RWPE1 (cell line): ENCODE results near the gene RPL26.

ENCODE experiments used
- CTCF ChIA-PET: fragments of 350-600 bp; sonication (Branson Sonifier 250); formaldehyde crosslinking; extraction: SDS; loops from one replicate; lab custom pipeline; 2021; lab: Yijun Ruan, JAX
- POLR2A ChIA-PET: fragments of 400-600 bp; formaldehyde crosslinking; extraction: SDS; loops from one replicate; lab custom pipeline; 2020; ENCODE audit warnings: antibody characterized with exemption; ENCODE audit not compliant: low non-redundant PET; lab: Yijun Ruan, JAX
- DNase-seq: peaks from one replicate; pipeline ENCODE4 v3.0.0; 2012; ENCODE audit warnings: low spot score
- H3K27ac ChIP-seq: fragments of 450-650 bp; 2 replicates; pipeline ENCODE4 v1.5.1; 2017
- CTCF ChIP-seq: fragments of 450-650 bp; conservative IDR thresholded peaks from 2 replicates; pipeline ENCODE4 v1.5.1; 2017; ENCODE audit warnings: low read depth, mild to moderate bottlenecking

Gene RPL26

DNA sequence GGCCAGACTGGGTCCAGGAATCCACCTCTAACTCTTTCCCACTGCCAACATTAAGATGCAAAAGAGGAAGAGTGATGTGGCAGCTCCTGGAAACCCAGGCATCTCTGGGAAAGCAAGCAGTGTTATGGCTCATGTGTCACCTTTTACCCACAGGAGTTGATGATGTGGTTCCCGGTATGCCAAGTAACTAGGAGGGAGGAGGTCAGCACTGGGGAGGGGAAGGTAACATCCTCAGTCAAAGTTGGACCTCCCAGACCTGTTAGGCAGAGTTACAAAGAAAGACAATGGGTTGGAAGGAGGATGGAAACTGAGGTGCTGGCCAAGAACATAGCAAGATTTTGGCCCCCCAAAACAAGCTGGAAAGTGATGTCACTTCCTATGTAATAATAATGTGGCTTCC lies 17.9 kb downstream of the RPL26 start:
- no peak for DNase-seq
- POLR2A ChIA-PET, result no interaction called here
- no peak overlapping the region for H3K27ac ChIP-seq
- CTCF ChIA-PET, result no interaction called here
- no peak for TF ChIP-seq CTCF

- CTCF ChIA-PET, result interaction anchor here (0.6 to 0.7 kb wide), 2 partner anchors 124 to 202 kb away, joined by 3 to 5 read pairs; no protein-coding TSS in a partner anchor
- TF ChIP-seq CTCF, result no peak
- H3K27ac ChIP-seq, result no peak overlapping the region
- DNase-seq, result no peak
- POLR2A ChIA-PET, result no interaction called here
Measured at GRCh38 chr17:8362651-8363332, 20.2 kb downstream of the RPL26 start.

GRCh38 chr17:8360751-8361150 lies 22.2 kb downstream of the RPL26 start:
- no peak for DNase-seq
- TF ChIP-seq CTCF, result no peak
- CTCF ChIA-PET, result no interaction called here
- no peak overlapping the region for H3K27ac ChIP-seq
- POLR2A ChIA-PET, result no interaction called here

DNA sequence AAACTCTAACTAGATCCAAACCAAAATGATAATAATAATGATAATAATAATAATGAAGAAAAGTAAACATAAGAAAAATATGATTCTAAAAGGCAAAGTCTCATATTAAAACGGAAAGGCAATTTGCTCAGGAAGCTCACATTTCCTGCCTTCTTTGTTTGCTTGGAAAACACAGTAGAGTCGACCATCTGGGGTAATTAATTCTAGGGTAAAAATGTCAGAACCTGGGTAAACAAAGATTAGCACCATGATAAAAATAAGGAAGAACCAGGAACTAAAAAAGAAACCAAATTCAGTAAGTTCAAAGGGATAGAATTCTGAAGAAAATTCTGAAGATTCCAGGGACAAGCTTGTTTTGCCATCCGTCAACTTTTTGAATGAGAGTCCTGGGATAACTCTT lies 22.7 kb downstream of the RPL26 start:
- CTCF ChIA-PET, result interaction anchor here (0.6 kb wide), 1 partner anchor 171 kb away, joined by 3 read pairs; no protein-coding TSS in a partner anchor
- no peak for DNase-seq
- H3K27ac ChIP-seq, result no peak overlapping the region
- POLR2A ChIA-PET, result no interaction called here
- TF ChIP-seq CTCF, result no peak

DNA sequence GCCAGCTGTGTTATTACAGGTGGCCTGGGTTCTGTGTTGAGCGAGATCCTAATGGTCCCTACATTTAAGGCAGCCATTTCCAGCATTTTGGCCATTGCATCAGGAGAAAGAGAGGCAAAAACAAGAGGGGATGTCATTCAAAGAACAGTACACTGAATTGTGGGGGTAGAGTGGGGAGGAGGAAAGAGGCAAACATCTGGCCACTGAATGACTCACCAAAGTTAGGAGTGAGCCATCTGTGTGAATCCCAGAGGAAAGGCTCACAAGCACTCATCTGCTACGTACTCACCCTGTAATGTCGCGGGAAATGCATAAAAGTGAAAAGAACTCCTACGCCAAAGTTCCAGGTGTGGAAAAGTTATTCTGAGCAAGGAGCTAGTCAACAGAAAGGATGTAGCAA lies 23.2 kb downstream of the RPL26 start:
- ChIA-PET CTCF (interaction anchor here (0.6 kb wide), 1 partner anchor 170 kb away, joined by 3 read pairs; no protein-coding TSS in a partner anchor), POLR2A (no interaction called here)
- no peak for TF ChIP-seq CTCF
- H3K27ac ChIP-seq, result no peak overlapping the region; the same call in 1 of the 2 replicates
- DNase-seq, result peak; percentile 70

DNA sequence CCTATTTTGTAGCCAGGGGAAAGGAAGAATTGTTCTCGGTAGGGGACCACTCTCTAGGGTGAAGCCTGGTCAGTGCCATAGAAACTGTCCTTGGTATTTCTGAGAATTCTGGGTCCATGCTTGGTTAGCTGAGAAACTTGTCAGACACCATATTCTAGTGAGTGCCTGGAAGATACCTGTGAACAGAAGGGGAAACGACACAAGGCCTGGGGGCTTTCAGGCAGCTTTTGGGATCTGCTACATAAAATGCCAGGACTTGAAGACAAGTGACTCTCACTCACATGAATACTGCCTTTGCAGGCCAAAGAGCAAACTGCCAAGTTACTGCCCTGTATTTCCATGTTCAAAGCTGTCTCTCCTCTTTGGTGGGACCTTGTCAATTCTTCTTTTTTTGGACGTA lies 25.1 kb downstream of the RPL26 start:
- no peak for TF ChIP-seq CTCF
- H3K27ac ChIP-seq, result no peak overlapping the region
- ChIA-PET CTCF (no interaction called here), POLR2A (interaction anchor here (1.1 kb wide), 1 partner anchor 19 kb away, joined by 3 read pairs; the partner anchor contains the start of gene KRABD2)
- DNase-seq, result no peak
